ENCODE measurements around the gene TSPY1.
"Not testable (repeated sequence)": the region's sequence is repeated elsewhere in the genome, so short reads cannot be mapped to it uniquely, and the experiment has no call there.

TSPY1 gene

GRCh38 chrY:9466655-9467054 lies at the start of gene TSPY1:
TSPY1 (plus strand) TSS chrY:9466955; CDS start chrY:9467001, 46 bp downstream.
- not testable (repeated sequence) for DNase-seq

GRCh38 chrY:9486967-9487366 lies 20.2 kb downstream of the TSPY1 start, which contains the start of gene TSPY9:
TSPY9 (plus strand) TSS chrY:9487267; CDS start chrY:9487313, 46 bp downstream.
- DNase-seq, result not testable (repeated sequence)

- not testable (repeated sequence) for DNase-seq
Measured at GRCh38 chrY:9504396-9504795, 37.6 kb downstream of the TSPY1 start.

GRCh38 chrY:9516287-9516686 lies 49.5 kb downstream of the TSPY1 start:
- DNase-seq, result not testable (repeated sequence)

Measured in EL (cell line).